GM21619 (cell line): ENCODE results near the gene MVP.

ENCODE experiments used
- ATAC-seq: cut with Tn5 transposase; IDR thresholded peaks from one replicate; pipeline ENCODE4 v1.9.1; 2021; ENCODE audit not compliant: unreplicated experiment

The MVP gene

GRCh38 chr16:29804020-29804419, 16.2 kb upstream of the MVP start:
- ATAC-seq: no peak

DNA sequence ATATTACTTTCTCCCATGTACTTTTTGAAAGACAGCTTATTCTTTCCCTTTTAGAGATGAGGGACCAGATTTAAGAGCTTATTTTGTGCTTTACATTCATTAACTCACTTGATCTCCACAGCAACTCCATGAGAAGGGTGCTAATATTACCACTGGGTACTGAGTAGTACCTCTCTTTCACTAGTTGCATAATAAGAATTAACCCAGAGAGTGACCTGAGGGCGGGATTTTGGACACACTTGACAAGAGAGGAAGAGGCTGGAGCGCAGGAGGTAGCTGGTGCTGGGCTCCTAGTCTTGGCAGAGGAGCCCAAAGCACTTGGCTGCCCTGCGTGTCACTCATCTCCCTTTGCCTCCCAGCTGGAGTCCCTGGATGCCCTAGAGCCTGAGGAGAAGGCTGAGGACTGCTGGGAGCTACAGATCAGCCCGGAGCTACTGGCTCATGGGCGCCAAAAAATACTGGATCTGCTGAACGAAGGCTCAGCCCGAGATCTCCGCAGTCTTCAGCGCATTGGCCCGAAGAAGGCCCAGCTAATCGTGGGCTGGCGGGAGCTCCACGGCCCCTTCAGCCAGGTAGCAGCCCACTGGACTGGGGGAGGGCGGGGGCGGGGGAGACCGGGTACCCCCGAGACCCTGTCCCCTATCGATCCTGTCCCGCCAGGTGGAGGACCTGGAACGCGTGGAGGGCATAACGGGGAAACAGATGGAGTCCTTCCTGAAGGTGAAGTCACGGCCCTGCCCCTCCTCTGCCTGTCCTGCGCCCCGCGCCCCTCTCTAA, 15.6 kb upstream of the MVP start:
- no peak for ATAC-seq

- ATAC-seq: peak; percentile 49
Observed at GRCh38 chr16:29805232-29806098, 14.8 kb upstream of the MVP start.

DNA sequence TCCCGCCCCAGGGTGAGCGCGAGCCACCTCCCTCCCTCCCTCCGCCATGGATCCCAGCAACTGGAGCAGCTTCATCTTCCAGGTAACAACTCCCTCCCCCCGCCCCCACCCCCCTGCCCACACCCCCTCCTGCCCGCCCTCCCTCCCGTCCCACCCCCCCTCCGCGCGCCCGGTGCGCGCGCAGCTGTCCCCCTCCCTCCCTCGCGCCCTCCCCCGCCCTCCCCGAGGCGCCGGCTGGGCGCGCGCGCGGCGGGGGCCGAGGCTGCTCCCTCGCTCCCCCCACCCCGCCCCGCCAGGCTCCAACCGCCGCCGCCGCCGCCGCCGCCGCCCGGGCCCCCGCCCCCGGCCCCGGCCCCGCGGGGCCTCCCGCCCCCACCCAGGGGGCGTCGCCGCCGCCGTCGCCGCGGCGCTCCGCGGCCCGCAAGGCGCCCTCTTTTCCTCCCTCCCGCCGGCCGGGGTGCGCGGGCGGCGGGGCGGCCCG, 14.1 kb upstream of the MVP start, which contains the start of gene MAZ:
TSS of gene MAZ (plus strand) at position 431 of the 481 bp plus-strand sequence. CDS start 173 bp downstream, outside the sequence.
- no peak for ATAC-seq

GRCh38 chr16:29806641-29807425, 13.4 kb upstream of the MVP start:
- ATAC-seq: no peak

- peak; percentile 17 for ATAC-seq
Observed at GRCh38 chr16:29807426-29808218, 12.6 kb upstream of the MVP start.

- no peak for ATAC-seq
Observed at GRCh38 chr16:29808219-29808900, 11.9 kb upstream of the MVP start.

- ATAC-seq: no peak
Observed at GRCh38 chr16:29809031-29809747, 11.1 kb upstream of the MVP start.

- no peak for ATAC-seq
Observed at GRCh38 chr16:29809850-29810698, 10.2 kb upstream of the MVP start.

DNA sequence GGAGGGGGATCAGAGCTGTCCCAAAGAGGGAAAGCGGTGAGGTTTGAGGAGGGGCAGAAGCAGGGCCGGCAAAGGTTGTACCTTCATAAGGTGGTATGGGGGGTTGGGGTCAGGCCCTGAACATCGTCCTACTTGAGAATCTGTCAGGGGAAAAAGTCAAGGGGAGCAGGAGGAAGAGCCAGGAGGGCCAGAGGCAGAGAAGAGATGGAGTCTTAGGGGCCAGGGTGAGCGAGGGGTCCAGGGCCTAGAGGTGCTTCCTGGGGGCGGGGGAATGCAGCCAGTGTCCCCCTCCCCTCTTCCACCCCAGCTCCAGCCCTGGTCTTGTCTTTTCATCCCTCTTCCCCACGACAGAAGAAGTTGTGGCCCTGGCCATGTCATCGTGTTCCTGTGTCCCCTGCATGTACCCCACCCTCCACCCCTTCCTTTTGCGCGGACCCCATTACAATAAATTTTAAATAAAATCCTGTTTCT, 9.5 kb upstream of the MVP start:
- ATAC-seq: no peak

- no peak for ATAC-seq
Observed at GRCh38 chr16:29811170-29811895, 8.9 kb upstream of the MVP start.

DNA sequence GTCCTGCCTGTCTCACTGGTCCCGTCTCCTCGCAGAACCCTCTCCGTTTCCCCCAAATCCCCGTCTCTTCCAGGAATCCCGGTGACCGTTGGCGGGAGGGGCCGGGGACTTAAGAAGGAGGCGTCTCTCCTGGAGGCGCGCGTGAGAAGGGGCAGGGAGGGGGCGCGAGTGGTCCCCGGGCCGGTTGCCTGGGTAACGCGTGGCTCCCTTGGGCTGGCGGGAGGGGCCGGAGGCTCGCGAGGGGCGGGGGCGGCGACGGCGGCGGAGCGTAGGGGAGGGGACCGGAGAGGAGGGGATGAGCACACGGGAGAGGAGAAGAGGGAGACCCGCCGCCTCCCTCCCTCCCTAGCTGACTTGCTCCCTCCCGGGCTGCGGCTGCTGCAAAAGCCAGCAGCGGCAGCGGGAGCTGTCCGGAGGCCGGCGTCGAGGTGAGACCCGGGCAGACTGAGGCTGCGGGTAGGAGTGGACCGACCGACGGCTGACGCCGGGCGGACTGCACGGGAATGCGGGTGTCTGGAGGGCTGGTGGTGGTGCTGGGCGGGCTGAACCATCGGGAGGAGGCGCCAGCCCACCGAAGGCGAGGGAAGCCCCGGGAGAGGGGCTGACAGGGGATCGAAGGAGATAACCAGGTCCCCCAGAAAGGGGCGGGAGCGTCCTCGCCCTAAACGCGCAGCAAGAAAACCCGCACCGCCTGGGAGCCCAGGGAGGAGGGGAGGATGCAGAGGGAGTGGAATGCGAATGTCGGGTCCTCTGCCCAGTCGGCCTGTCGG, 8.2 kb upstream of the MVP start, which contains the start of gene PRRT2:
TSS of gene PRRT2 (plus strand) at position 298 of the 770 bp plus-strand sequence. CDS start 862 bp downstream, outside the sequence.
- no peak for ATAC-seq

GRCh38 chr16:29812754-29813643, 7.3 kb upstream of the MVP start:
- ATAC-seq: no peak

GRCh38 chr16:29813644-29814562, 6.4 kb upstream of the MVP start:
- ATAC-seq: no peak
